ENCODE data around the gene MTMR2. TPM values are rescaled to one million over a fixed set of nuclear protein-coding genes. Genes with fewer than 3 reads are reported as not detected.

MTMR2 gene
- polyA plus RNA-seq (2013, experiment 1 of 2): 49.2 TPM
- 50.3 TPM for polyA plus RNA-seq (2013, experiment 2 of 2)

DNA sequence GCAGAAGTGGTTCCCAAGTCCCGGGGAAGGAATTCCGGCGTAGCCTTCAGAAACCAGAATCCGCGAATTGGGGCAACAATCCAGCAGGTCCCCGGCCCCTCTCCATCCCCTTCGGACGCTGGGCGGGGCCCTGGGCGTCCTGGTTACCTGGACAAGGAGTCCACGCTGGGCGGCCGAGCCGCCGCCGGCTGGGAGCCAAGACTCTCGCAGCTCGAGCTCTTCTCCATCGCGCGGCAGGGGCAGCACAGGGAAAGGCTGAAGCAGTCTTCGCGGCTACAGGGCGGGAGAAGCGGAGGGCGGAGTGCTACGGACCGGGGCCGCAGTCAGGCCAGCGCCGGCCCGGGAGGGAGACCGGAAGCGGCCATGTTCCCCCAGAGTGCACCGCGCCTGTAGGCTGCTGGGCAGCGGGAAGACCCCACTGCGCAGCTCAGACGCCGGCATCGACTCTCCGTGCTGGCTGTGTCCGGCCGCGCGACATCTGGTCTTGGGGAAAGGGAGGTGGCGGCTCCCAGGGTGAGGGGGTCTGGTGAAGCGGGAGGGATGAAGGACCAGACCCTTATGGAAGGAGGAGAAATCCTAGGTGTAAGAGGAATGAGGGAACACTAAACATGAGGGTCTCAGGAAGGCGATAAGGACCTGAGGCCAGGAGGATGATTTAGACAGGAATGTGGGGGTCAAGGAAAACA is at the start of gene MTMR2:
Gene MTMR2 (minus strand): TSS at position 380 of the 686 bp plus-strand sequence. CDS start 153 bp downstream, at position 227.
- no peaks in the 10 kb centered on the region for H3K36me3 ChIP-seq (ENCODE audit: insufficient read depth, low read length)
- H3K9ac ChIP-seq (ENCODE audit: low read depth, low read length): peak within 1 kb of the TSS; percentile 94
- no peaks in the 10 kb centered on the region for H3K9me3 ChIP-seq (ENCODE audit: insufficient read depth, low read depth, low read length)
- peaks cover 22% of the 10 kb centered on the region for H3K4me1 ChIP-seq (ENCODE audit: insufficient read depth, low read length)
- no peaks in the 10 kb centered on the region for H3K27me3 ChIP-seq (ENCODE audit: insufficient read depth, low read length)
- under 1% methylated on average over 49 of the region's 49 CpGs for WGBS
- peak within 1 kb of the TSS; percentile 92 for H3K27ac ChIP-seq (ENCODE audit: low read depth, low read length)
- peak within 1 kb of the TSS; percentile 91 for H3K4me3 ChIP-seq (ENCODE audit: low read length)

GRCh38 chr11:95972060-95972459 is 48.2 kb upstream of the MTMR2 start:
- no peak overlapping the region for H3K9ac ChIP-seq (ENCODE audit: low read depth, low read length)
- no peak overlapping the region for H3K27ac ChIP-seq (ENCODE audit: low read depth, low read length)
- no peaks in the 10 kb centered on the region for H3K36me3 ChIP-seq (ENCODE audit: insufficient read depth, low read length)
- H3K4me1 ChIP-seq (ENCODE audit: insufficient read depth, low read length): no peaks in the 10 kb centered on the region
- WGBS: 92% methylated on average over 2 of the region's 2 CpGs
- no peaks in the 10 kb centered on the region for H3K9me3 ChIP-seq (ENCODE audit: insufficient read depth, low read depth, low read length)
- H3K27me3 ChIP-seq (ENCODE audit: insufficient read depth, low read length): no peaks in the 10 kb centered on the region
- no peak overlapping the region for H3K4me3 ChIP-seq (ENCODE audit: low read length)

- H3K4me1 ChIP-seq (ENCODE audit: insufficient read depth, low read length): no peaks in the 10 kb centered on the region
- no peaks in the 10 kb centered on the region for H3K27me3 ChIP-seq (ENCODE audit: insufficient read depth, low read length)
- H3K9ac ChIP-seq (ENCODE audit: low read depth, low read length): no peak overlapping the region
- no peak overlapping the region for H3K27ac ChIP-seq (ENCODE audit: low read depth, low read length)
- H3K4me3 ChIP-seq (ENCODE audit: low read length): no peak overlapping the region
- H3K36me3 ChIP-seq (ENCODE audit: insufficient read depth, low read length): no peaks in the 10 kb centered on the region
- no CpG with 5 or more reads among the region's 1 CpG for WGBS
- H3K9me3 ChIP-seq (ENCODE audit: insufficient read depth, low read depth, low read length): no peaks in the 10 kb centered on the region
These were observed 44.7 kb upstream of the MTMR2 start for GRCh38 chr11:95968585-95968984.

DNA sequence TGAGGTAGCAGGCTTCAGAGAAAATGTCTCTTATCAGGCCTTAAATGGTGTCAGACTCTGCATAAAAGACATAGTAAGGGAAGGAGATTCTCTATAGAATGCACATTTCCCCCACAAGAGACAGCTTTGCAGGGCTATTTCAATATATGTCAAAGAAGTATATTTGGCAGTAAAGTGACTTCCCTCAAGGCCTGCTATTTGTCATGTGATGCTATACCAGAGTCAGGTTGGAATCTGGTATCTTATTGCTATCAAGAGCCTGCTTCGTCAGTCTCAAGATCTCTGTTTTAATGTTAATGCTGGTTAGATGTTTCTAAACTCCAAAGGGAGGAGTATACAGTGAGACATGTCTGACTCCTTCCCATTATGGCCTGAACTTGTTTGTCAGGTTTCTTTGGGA is 40.4 kb upstream of the MTMR2 start:
- H3K4me3 ChIP-seq (ENCODE audit: low read length): no peak overlapping the region
- H3K27me3 ChIP-seq (ENCODE audit: insufficient read depth, low read length): no peaks in the 10 kb centered on the region
- WGBS: 78% methylated on average over 1 of the region's 1 CpG

GRCh38 chr11:95961758-95962157 is 37.9 kb upstream of the MTMR2 start:
- WGBS: no CpG with 5 or more reads among the region's 1 CpG
- Histone ChIP-seq H3K4me1 (ENCODE audit: insufficient read depth, low read length) (no peaks in the 10 kb centered on the region), H3K9me3 (ENCODE audit: insufficient read depth, low read depth, low read length) (no peaks in the 10 kb centered on the region), H3K9ac (ENCODE audit: low read depth, low read length) (no peak overlapping the region), H3K36me3 (ENCODE audit: insufficient read depth, low read length) (no peaks in the 10 kb centered on the region), H3K27ac (ENCODE audit: low read depth, low read length) (no peak overlapping the region), H3K4me3 (ENCODE audit: low read length) (no peak overlapping the region), H3K27me3 (ENCODE audit: insufficient read depth, low read length) (no peaks in the 10 kb centered on the region)

More for the DNA sequence above, 40.4 kb upstream of the MTMR2 start:
- no peaks in the 10 kb centered on the region for H3K36me3 ChIP-seq (ENCODE audit: insufficient read depth, low read length)
- no peak overlapping the region for H3K9ac ChIP-seq (ENCODE audit: low read depth, low read length)
- no peaks in the 10 kb centered on the region for H3K4me1 ChIP-seq (ENCODE audit: insufficient read depth, low read length)
- no peak overlapping the region for H3K27ac ChIP-seq (ENCODE audit: low read depth, low read length)
- H3K9me3 ChIP-seq (ENCODE audit: insufficient read depth, low read depth, low read length): no peaks in the 10 kb centered on the region

- H3K4me1 ChIP-seq (ENCODE audit: insufficient read depth, low read length): no peaks in the 10 kb centered on the region
- H3K27ac ChIP-seq (ENCODE audit: low read depth, low read length): no peak overlapping the region
- no peaks in the 10 kb centered on the region for H3K36me3 ChIP-seq (ENCODE audit: insufficient read depth, low read length)
- no peak overlapping the region for H3K4me3 ChIP-seq (ENCODE audit: low read length)
- no peak overlapping the region for H3K9ac ChIP-seq (ENCODE audit: low read depth, low read length)
- peaks cover 14% of the 10 kb centered on the region; the same call in 1 of the 2 replicates for H3K9me3 ChIP-seq (ENCODE audit: insufficient read depth, low read depth, low read length)
- H3K27me3 ChIP-seq (ENCODE audit: insufficient read depth, low read length): no peaks in the 10 kb centered on the region
These were observed 27.0 kb upstream of the MTMR2 start for GRCh38 chr11:95950905-95951304.

DNA sequence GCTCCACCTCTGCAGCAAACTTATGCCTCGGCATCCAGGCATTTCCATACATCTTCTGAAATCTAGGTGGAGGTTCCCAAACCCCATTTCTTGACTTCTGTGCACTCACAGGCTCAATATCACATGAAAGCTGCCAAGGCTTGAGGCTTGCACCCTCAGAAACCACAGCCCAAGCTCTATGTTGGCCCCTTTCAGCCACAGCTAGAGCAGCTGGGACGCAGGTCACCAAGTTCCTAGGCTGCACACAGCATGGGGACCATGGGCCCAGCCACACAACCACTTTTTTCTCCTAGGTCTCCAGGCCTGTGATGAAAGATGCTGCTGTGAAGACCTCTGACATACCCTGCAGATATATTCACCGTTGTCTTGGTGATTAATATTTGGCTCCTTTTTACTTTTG is 24.7 kb upstream of the MTMR2 start:
- no peak overlapping the region for H3K27ac ChIP-seq (ENCODE audit: low read depth, low read length)
- no peaks in the 10 kb centered on the region for H3K36me3 ChIP-seq (ENCODE audit: insufficient read depth, low read length)
- no peaks in the 10 kb centered on the region for H3K27me3 ChIP-seq (ENCODE audit: insufficient read depth, low read length)
- WGBS: 95% methylated on average over 3 of the region's 3 CpGs
- H3K9me3 ChIP-seq (ENCODE audit: insufficient read depth, low read depth, low read length): peaks cover 34% of the 10 kb centered on the region
- H3K4me3 ChIP-seq (ENCODE audit: low read length): no peak overlapping the region
- no peak overlapping the region for H3K9ac ChIP-seq (ENCODE audit: low read depth, low read length)
- H3K4me1 ChIP-seq (ENCODE audit: insufficient read depth, low read length): no peaks in the 10 kb centered on the region

DNA sequence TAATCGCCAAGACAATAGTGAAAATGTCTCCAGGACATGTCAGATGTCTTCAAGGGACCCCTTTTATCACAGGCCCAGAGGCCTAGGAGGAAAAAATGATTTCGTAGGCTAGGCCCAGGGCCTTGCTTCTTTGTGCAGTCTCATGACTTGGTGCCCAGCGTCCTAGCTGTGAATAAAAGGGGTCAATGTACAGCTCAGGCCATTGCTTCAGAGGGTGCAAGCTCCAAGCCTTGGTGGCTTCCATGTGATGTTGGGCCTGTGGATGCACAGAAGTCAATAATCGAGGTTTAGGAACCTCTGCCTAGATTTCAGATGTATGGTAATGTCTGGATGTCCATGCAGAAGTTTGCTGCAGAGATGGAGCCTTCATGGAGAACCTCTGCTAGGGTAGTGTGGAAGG is 20.7 kb upstream of the MTMR2 start:
- WGBS: 93% methylated on average over 4 of the region's 4 CpGs
- Histone ChIP-seq H3K9ac (ENCODE audit: low read depth, low read length) (no peak overlapping the region), H3K27me3 (ENCODE audit: insufficient read depth, low read length) (no peaks in the 10 kb centered on the region), H3K27ac (ENCODE audit: low read depth, low read length) (no peak overlapping the region), H3K36me3 (ENCODE audit: insufficient read depth, low read length) (no peaks in the 10 kb centered on the region), H3K4me3 (ENCODE audit: low read length) (no peak overlapping the region), H3K9me3 (ENCODE audit: insufficient read depth, low read depth, low read length) (peaks cover 39% of the 10 kb centered on the region), H3K4me1 (ENCODE audit: insufficient read depth, low read length) (no peaks in the 10 kb centered on the region)

DNA sequence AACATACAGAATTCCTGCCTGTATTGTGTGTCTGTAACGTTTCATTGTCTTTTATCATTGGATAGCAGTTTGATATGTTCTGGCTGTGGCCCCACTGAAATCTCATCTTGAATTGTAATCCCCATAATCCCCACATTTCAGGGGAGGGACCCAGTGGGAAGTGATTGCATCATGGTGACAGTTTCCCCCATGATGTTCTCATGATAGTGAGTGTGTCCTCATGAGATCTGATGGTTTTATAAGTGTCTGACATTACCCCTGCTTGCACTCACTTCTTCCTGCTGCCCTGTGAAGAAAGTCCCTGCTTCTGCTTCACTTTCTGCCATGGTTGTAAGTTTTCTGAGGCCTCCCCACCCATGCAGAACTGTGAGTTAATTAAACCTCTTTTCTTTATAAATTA is 19.6 kb upstream of the MTMR2 start:
- 83% methylated on average over 1 of the region's 1 CpG for WGBS
- Histone ChIP-seq H3K27ac (ENCODE audit: low read depth, low read length) (no peak overlapping the region), H3K9me3 (ENCODE audit: insufficient read depth, low read depth, low read length) (peaks cover 41% of the 10 kb centered on the region), H3K4me3 (ENCODE audit: low read length) (no peak overlapping the region), H3K27me3 (ENCODE audit: insufficient read depth, low read length) (no peaks in the 10 kb centered on the region), H3K4me1 (ENCODE audit: insufficient read depth, low read length) (no peaks in the 10 kb centered on the region), H3K36me3 (ENCODE audit: insufficient read depth, low read length) (no peaks in the 10 kb centered on the region), H3K9ac (ENCODE audit: low read depth, low read length) (no peak overlapping the region)

GRCh38 chr11:95939091-95939490 is 15.2 kb upstream of the MTMR2 start:
- Histone ChIP-seq H3K9me3 (ENCODE audit: insufficient read depth, low read depth, low read length) (peaks cover 10% of the 10 kb centered on the region; the same call in 1 of the 2 replicates), H3K4me1 (ENCODE audit: insufficient read depth, low read length) (no peaks in the 10 kb centered on the region), H3K4me3 (ENCODE audit: low read length) (no peak overlapping the region), H3K27me3 (ENCODE audit: insufficient read depth, low read length) (no peaks in the 10 kb centered on the region), H3K27ac (ENCODE audit: low read depth, low read length) (no peak overlapping the region), H3K36me3 (ENCODE audit: insufficient read depth, low read length) (no peaks in the 10 kb centered on the region), H3K9ac (ENCODE audit: low read depth, low read length) (no peak overlapping the region)
- WGBS: 95% methylated on average over 6 of the region's 6 CpGs

GRCh38 chr11:95937358-95937757 is 13.5 kb upstream of the MTMR2 start:
- H3K4me3 ChIP-seq (ENCODE audit: low read length): no peak overlapping the region
- H3K27ac ChIP-seq (ENCODE audit: low read depth, low read length): no peak overlapping the region
- no peaks in the 10 kb centered on the region for H3K36me3 ChIP-seq (ENCODE audit: insufficient read depth, low read length)
- H3K9me3 ChIP-seq (ENCODE audit: insufficient read depth, low read depth, low read length): 0 out of 2 replicates have a peak, but pooled peaks cover 2% of the 10 kb centered on the region
- no peaks in the 10 kb centered on the region for H3K4me1 ChIP-seq (ENCODE audit: insufficient read depth, low read length)
- no peaks in the 10 kb centered on the region for H3K27me3 ChIP-seq (ENCODE audit: insufficient read depth, low read length)
- H3K9ac ChIP-seq (ENCODE audit: low read depth, low read length): no peak overlapping the region

GRCh38 chr11:95933594-95933993 is 9.7 kb upstream of the MTMR2 start:
- H3K9me3 ChIP-seq (ENCODE audit: insufficient read depth, low read depth, low read length): no peaks in the 10 kb centered on the region
- no peak overlapping the region for H3K9ac ChIP-seq (ENCODE audit: low read depth, low read length)
- no peaks in the 10 kb centered on the region for H3K4me1 ChIP-seq (ENCODE audit: insufficient read depth, low read length)
- H3K27me3 ChIP-seq (ENCODE audit: insufficient read depth, low read length): no peaks in the 10 kb centered on the region
- H3K4me3 ChIP-seq (ENCODE audit: low read length): no peak overlapping the region
- WGBS: 89% methylated on average over 5 of the region's 5 CpGs
- no peaks in the 10 kb centered on the region for H3K36me3 ChIP-seq (ENCODE audit: insufficient read depth, low read length)
- no peak overlapping the region for H3K27ac ChIP-seq (ENCODE audit: low read depth, low read length)
